Activated naive CD8-positive, alpha-beta T cell treated with anti-CD3 and anti-CD28 coated beads, Interleukin-2, amount 10 ng/mL, durations not matched to agents 7 days and 5 days (primary cell): Measurements from ENCODE around the gene MRM2. TPM values are rescaled to one million over a fixed set of nuclear protein-coding genes. Genes with fewer than 3 reads are reported as not detected.
A peak's percentile ranks its signal among the peaks of the same experiment; 100 is the strongest.
"Not testable (repeated sequence)": the region's sequence is repeated elsewhere in the genome, so short reads cannot be mapped to it uniquely, and the experiment has no call there.

ENCODE experiments used
- ATAC-seq: fragments of 150-1000 bp; cut with Tn5 transposase; one replicate; pipeline ENCODE4 v1.10.0; 2021; ENCODE audit warnings: low read depth, moderate library complexity
- POLR2A ChIA-PET: fragments of 350-600 bp; sonication (Branson Sonifier 250); formaldehyde crosslinking; loops from one replicate; lab custom pipeline; 2021; ENCODE audit warnings: antibody characterized with exemption; lab: Charles Lee
- DNase-seq: peaks from one replicate; pipeline ENCODE4 v3.0.0; 2021
- H3K27ac Mint-ChIP-seq: one replicate; pipeline ENCODE4 v1.8.0; 2022; ENCODE audit warnings: mild to moderate bottlenecking, mixed read lengths
- H3K27me3 Mint-ChIP-seq: one replicate; pipeline ENCODE4 v1.8.0; 2022; ENCODE audit warnings: mild to moderate bottlenecking, moderate library complexity, mixed read lengths
- H3K36me3 Mint-ChIP-seq: one replicate; pipeline ENCODE4 v1.8.0; 2021; ENCODE audit warnings: mild to moderate bottlenecking, mixed read lengths
- H3K4me1 Mint-ChIP-seq: one replicate; pipeline ENCODE4 v1.8.0; 2021; ENCODE audit warnings: mixed read lengths
- H3K4me3 Mint-ChIP-seq: one replicate; pipeline ENCODE4 v1.8.0; 2022; ENCODE audit warnings: mild to moderate bottlenecking, moderate library complexity, mixed read lengths
- H3K9me3 Mint-ChIP-seq: one replicate; pipeline ENCODE4 v1.8.0; 2021; ENCODE audit warnings: mixed read lengths
- total RNA-seq, 2 experiments: library from RNA; stranded (reverse); gene quantifications; one replicate each; pipeline ENCODE4 v1.2.3, GENCODE V29; 2021

MRM2 gene
- total RNA-seq, 2 experiments from 2014 or later = 27.4 to 29.3 TPM

DNA sequence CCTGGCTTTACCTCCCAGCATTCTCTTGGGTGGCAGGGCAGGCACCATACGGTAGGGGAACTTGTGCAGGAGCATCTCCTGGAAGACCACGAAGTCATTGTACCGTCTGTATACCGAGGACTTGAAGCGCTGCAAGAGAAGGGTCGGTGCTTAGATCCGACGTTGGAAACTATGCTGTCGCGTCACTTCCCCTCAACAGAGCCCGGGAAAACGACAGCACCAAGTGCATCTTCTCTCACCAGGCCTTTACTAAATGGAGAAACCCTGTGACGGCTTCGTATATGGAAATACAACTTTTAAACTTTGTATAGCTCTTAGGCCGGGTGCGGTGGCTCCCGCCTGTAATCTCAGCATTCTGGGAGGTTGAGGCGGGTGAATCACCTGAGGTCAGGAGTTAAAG is 33.1 kb upstream of the MRM2 start:
- Mint-ChIP-seq H3K36me3 (peaks cover 3% of the 10 kb centered on the region), H3K4me3 (no peak overlapping the region), H3K27ac (no peak overlapping the region), H3K9me3 (no peaks in the 10 kb centered on the region), H3K27me3 (no peaks in the 10 kb centered on the region), H3K4me1 (peaks cover 5% of the 10 kb centered on the region)
- DNase-seq (no peak), ATAC-seq (no peak)
- POLR2A ChIA-PET = no interaction called here

DNA sequence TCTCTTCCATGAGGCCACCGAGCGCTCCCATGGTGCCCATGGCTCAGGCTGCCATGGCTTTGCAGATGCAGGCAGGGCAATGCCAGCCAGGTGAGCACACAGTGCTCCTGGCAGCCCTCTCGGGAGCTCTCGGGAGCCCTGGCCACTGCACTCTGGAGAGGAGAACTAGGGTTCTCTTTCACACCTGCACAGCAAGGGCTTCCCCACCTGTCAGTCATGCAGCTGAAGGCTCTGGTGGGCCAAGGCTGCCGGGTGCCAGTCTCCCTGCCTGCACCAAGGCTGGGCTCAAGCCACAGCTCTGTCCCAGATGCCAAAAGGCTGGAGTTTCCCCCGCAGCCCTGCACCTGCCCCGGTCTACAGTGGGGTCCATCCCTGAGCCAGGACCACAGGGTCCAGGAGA is 32.7 kb upstream of the MRM2 start:
- POLR2A ChIA-PET = no interaction called here
- Mint-ChIP-seq H3K36me3 (peaks cover 3% of the 10 kb centered on the region), H3K9me3 (no peaks in the 10 kb centered on the region), H3K27ac (no peak overlapping the region), H3K27me3 (no peaks in the 10 kb centered on the region), H3K4me3 (no peak overlapping the region), H3K4me1 (peaks cover under 1% of the 10 kb centered on the region)
- DNase-seq (no peak), ATAC-seq (no peak)

DNA sequence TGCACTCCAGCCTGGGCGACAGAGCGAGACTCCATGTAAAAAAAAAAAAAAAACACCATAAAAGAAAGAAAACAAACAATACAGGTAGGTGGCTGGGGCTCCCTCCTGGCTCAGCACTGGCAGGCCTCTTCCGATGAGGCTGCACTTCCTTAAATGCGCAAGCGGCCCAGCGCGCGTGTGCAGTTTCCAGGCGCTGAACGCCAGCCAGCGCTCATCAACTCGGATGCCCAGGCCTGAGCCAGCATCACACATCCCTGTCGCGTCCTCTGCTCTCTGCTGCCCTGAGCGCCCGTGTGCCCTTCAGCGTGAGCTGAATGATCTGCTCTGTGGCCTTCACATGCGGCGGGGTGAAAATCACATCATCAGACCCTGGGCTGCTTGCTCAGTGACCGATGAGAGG is 31.9 kb upstream of the MRM2 start:
- H3K36me3 Mint-ChIP-seq = peaks cover 6% of the 10 kb centered on the region
- no peak for ATAC-seq
- no peak for DNase-seq
- no peaks in the 10 kb centered on the region for H3K9me3 Mint-ChIP-seq
- H3K27ac Mint-ChIP-seq = no peak overlapping the region
- H3K4me1 Mint-ChIP-seq = no peaks in the 10 kb centered on the region
- no peak overlapping the region for H3K4me3 Mint-ChIP-seq
- POLR2A ChIA-PET = no interaction called here
- no peaks in the 10 kb centered on the region for H3K27me3 Mint-ChIP-seq

DNA sequence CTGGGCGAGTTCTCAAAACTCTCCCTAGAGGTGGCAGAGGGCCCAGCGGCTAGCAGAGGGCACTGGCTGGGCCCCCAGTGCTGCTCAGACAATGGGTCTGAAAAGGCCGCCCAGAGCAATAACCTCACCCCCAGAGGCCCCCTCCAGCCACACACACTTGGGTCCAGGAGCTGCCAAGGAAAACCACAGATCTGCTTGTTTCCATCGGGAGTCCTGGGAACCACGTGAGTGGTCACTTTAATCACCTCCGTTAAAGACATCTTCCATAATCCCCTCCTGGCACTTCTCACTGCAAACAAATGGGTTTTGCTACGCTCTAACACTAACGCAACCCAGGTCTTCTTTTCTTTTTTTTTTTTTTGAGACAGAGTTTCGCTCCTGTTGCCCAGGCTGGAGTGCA is 30.0 kb upstream of the MRM2 start:
- POLR2A ChIA-PET = no interaction called here
- H3K27ac Mint-ChIP-seq = no peak overlapping the region
- ATAC-seq = no peak

DNA sequence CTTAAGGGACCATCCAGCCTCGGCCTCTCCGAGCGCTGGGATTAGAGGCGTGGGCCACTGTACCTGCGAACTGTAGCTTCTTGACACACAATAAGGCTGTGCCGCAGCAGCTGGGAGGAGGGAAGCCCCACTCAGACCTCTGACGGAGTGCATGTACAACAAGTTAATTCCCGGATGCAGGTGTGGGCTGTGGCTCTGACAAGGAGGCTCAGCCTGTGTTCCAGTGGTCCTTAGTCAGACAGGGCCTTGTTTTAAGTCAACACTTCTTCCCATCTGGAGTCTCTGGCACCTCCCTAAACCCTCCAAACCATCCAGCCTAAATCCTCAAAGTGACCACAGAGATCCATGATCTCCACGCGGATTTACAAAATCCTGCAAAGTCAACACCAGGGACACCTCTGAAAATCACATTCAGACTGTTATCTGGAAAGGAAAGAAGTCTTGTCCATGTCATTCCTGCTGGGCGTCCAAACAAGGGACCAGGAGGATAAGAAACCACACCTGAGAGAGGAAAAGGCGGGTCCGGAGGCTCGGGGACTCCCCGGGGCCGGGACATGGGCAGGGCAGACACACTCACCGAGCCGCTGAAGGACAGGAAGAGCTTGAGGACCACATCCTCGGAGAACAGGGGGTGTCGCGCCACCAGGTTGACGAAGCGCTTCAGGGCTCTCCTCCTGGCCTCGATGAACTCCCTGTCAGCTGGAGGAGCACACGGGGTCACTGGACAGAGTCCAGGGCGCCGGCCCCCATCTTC is 29.4 kb upstream of the MRM2 start:
- H3K9me3 Mint-ChIP-seq = no peaks in the 10 kb centered on the region
- no peak overlapping the region for H3K27ac Mint-ChIP-seq
- H3K27me3 Mint-ChIP-seq = no peaks in the 10 kb centered on the region
- POLR2A ChIA-PET = no interaction called here
- no peak for DNase-seq
- no peak for ATAC-seq
- peaks cover 6% of the 10 kb centered on the region for H3K36me3 Mint-ChIP-seq
- H3K4me1 Mint-ChIP-seq = no peaks in the 10 kb centered on the region
- H3K4me3 Mint-ChIP-seq = no peak overlapping the region

More for the DNA sequence above, 30.0 kb upstream of the MRM2 start:
- Mint-ChIP-seq H3K4me1 (no peaks in the 10 kb centered on the region), H3K27me3 (no peaks in the 10 kb centered on the region), H3K36me3 (peaks cover 6% of the 10 kb centered on the region), H3K9me3 (no peaks in the 10 kb centered on the region), H3K4me3 (no peak overlapping the region)
- DNase-seq = no peak

DNA sequence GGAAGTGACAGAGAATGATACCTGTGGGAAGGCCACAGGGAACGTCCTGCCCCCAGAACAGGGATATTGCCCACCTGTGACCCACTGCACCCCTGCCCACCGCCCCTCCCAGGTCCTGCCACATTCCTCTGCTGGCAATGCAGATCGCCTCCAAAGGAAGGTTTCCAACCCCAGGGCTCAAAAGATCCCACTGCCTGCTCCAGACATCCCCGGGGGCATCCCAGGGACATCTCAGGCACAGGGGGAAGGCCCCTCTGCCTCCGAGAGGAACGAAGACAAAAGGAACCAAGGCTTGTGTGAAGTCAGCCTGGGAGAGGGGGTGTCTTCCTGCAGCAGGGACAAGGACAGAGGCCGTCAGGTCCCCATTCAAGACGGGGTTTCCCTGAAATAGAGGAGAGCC is 28.5 kb upstream of the MRM2 start:
- H3K4me1 Mint-ChIP-seq = no peaks in the 10 kb centered on the region
- POLR2A ChIA-PET = no interaction called here
- no peak overlapping the region for H3K4me3 Mint-ChIP-seq
- peaks cover 6% of the 10 kb centered on the region for H3K36me3 Mint-ChIP-seq
- H3K27ac Mint-ChIP-seq = no peak overlapping the region
- no peaks in the 10 kb centered on the region for H3K9me3 Mint-ChIP-seq
- no peak for ATAC-seq
- DNase-seq = no peak
- no peaks in the 10 kb centered on the region for H3K27me3 Mint-ChIP-seq

DNA sequence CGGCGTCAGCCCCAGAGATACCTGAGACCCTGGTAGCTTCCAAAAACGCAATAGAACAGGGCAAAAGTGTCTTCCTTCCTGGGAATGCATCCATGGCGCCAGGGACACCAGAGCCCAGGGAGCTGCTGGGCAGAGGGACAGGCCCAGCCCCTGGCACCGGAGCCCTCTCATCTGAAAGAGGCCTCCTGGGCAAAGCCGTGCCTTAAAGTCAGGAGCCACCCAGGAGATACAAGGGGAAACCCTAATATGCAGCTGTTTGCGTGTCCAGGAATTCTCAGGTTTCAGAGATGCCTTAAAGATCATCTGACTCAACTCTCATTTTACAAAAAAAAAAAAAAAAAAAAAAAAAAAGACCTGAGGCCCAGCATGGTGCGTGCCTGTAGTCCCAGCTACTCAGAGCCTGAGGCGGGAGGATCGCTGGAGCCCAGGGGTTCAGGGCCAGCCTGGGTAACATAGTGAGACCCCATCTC is 28.0 kb upstream of the MRM2 start:
- Mint-ChIP-seq H3K36me3 (peaks cover 6% of the 10 kb centered on the region), H3K9me3 (no peaks in the 10 kb centered on the region), H3K27me3 (no peaks in the 10 kb centered on the region), H3K27ac (no peak overlapping the region), H3K4me1 (no peaks in the 10 kb centered on the region), H3K4me3 (no peak overlapping the region)
- no peak for DNase-seq
- no peak for ATAC-seq
- POLR2A ChIA-PET = no interaction called here

DNA sequence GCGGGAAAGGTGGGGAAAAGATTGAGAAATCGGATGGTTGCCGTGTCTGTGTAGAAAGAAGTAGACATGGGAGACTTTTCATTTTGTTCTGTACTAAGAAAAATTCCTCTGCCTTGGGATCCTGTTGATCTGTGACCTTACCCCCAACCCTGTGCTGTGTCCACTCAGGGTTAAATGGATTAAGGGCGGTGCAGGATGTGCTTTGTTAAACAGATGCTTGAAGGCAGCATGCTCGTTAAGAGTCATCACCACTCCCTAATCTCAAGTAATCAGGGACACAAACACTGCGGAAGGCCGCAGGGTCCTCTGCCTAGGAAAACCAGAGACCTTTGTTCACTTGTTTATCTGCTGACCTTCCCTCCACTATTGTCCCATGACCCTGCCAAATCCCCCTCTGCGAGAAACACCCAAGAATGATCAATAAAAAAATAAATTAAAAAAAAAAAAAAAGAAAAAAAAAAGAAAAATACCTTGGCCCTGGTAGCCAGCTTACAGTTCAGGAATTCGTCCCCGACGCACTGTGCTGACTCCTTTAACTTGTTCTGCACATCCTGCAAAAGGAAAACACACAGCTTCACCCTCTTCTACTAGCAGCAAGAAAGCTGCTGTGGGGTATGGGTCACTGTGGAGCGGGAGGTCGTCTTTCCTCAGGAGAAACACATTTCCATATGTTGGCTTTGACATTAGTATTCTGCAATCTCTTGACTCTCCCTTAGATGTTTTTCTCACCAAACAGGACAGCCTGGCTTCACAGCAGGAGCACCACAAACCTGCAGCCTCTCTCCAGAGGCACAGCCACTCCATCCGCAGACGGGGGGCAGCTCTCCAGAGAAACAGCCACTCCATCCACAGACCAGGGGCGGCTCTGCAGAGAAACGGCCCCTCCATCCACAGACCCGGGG is 27.3 kb upstream of the MRM2 start:
- H3K27ac Mint-ChIP-seq, H3K36me3 Mint-ChIP-seq, H3K9me3 Mint-ChIP-seq, POLR2A ChIA-PET, DNase-seq, H3K4me1 Mint-ChIP-seq, H3K4me3 Mint-ChIP-seq, ATAC-seq, H3K27me3 Mint-ChIP-seq: not testable (repeated sequence)

DNA sequence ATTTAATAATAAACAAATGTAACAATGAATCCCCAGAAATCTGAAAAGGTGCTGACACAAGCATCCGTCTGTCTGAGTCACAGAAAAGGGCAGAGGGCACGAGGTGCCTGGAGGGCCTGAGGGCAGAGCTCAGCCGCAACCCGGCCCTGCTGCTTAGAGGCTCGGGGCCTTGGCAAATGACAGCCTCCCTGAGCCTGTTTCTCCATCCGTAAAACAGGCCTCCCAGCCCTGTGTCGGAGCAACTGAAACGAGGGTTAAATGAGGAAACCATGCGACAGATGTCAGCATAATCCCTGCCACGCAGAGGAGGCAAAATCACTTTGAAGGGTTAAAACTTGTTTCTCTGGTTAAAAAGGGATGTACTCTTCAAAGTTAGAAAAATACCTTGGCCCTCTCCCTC is 24.9 kb upstream of the MRM2 start:
- H3K4me3 Mint-ChIP-seq = no peak overlapping the region
- H3K4me1 Mint-ChIP-seq = peaks cover under 1% of the 10 kb centered on the region
- DNase-seq (no peak), ATAC-seq (no peak)
- no peaks in the 10 kb centered on the region for H3K9me3 Mint-ChIP-seq
- POLR2A ChIA-PET = no interaction called here
- H3K27ac Mint-ChIP-seq = no peak overlapping the region
- H3K36me3 Mint-ChIP-seq = peaks cover 10% of the 10 kb centered on the region
- no peaks in the 10 kb centered on the region for H3K27me3 Mint-ChIP-seq

DNA sequence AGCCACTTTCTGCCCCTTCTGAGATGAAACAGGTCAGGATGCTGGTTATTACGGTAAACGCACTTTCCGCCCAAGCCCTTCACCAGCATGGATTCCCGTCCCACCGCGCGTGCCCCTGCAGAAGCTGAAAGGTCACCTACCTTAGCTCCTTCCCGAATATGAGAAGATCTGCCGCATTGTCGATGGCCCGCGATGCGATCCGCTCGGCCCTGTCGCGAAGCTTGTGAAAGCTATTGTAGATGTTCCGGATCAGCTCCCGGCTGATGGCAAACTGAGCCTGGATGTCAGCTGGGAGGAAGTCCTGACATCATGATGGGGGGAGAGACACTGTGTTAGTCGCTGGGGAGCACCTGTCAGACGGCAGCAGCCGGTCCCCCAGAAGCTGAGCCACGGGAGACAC is 22.2 kb upstream of the MRM2 start:
- Mint-ChIP-seq H3K4me1 (peaks cover 6% of the 10 kb centered on the region), H3K9me3 (no peaks in the 10 kb centered on the region), H3K36me3 (peaks cover 6% of the 10 kb centered on the region), H3K27ac (no peak overlapping the region), H3K27me3 (no peaks in the 10 kb centered on the region), H3K4me3 (no peak overlapping the region)
- ATAC-seq (no peak), DNase-seq (no peak)
- POLR2A ChIA-PET = no interaction called here

DNA sequence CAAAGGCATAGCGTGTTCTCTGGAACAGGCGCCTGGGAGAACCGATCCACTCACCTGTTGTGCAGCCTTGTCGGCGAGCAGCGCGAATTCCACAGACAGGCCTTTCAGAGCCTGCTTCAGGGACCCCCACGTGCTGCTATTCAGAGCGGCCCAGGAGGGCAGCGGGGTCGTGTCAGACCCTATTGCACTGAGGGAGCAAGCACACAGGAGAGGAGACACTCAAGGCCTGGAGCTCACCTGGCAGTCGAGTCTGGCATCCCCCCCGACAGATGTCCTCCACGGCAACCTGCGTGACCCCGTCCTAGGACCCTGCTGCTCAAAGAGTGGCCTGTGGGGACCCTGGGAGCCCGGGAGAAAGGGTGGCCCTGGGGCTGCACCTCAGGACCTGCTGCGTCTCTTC is 21.2 kb upstream of the MRM2 start:
- no peak overlapping the region for H3K4me3 Mint-ChIP-seq
- H3K9me3 Mint-ChIP-seq = no peaks in the 10 kb centered on the region
- H3K27me3 Mint-ChIP-seq = no peaks in the 10 kb centered on the region
- no peak for DNase-seq
- peaks cover 6% of the 10 kb centered on the region for H3K36me3 Mint-ChIP-seq
- POLR2A ChIA-PET = no interaction called here
- no peak for ATAC-seq
- peaks cover 6% of the 10 kb centered on the region for H3K4me1 Mint-ChIP-seq
- peak overlapping the region; percentile 9 for H3K27ac Mint-ChIP-seq

DNA sequence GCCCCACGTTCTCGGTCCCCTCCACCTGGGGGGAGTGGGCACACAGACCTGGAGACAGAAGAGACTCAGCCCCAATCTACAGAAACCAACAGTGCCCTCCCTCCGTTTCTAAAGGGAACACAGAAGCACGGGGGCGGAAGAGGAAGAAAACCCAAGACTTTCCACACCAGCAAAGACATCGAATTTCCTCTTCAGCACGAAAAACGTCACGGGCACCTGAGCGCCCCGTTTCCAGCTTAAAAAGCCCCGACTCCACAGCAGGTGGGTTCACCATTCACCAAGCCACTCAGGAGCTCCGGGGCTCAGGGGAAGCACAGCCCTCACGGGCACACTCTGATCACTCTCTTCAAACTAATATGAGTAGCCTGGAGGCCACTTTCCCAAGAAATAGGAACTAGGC is 19.6 kb upstream of the MRM2 start:
- H3K27ac Mint-ChIP-seq = peak overlapping the region; percentile 89
- ATAC-seq (peak; percentile 59), DNase-seq (no peak)
- H3K9me3 Mint-ChIP-seq = no peaks in the 10 kb centered on the region
- H3K4me1 Mint-ChIP-seq = peaks cover 6% of the 10 kb centered on the region
- H3K36me3 Mint-ChIP-seq = peaks cover 6% of the 10 kb centered on the region
- H3K27me3 Mint-ChIP-seq = no peaks in the 10 kb centered on the region
- peak overlapping the region; percentile 65 for H3K4me3 Mint-ChIP-seq
- POLR2A ChIA-PET = no interaction called here

DNA sequence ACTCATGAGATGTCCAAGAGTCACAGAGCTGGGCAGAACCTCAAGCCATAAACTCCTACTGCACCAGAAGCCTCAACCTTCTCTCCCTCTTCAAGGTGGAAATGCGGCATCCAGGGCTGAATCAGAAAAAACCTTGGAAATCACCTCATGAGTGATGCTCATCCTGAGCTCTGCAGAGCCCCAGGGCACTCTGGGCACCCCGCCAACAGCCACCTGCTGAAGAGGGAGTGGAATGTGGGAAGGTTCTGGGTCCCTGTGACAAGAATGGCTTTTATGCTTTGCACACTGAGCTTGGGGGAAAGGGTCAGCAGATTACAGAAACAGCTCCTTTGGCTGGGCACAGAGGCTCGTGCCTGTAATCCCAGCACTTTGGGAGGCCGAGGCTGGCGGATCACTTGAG is 18.8 kb upstream of the MRM2 start:
- no peaks in the 10 kb centered on the region for H3K9me3 Mint-ChIP-seq
- peaks cover 6% of the 10 kb centered on the region for H3K36me3 Mint-ChIP-seq
- H3K4me3 Mint-ChIP-seq = no peak overlapping the region
- no peak overlapping the region for H3K27ac Mint-ChIP-seq
- H3K27me3 Mint-ChIP-seq = no peaks in the 10 kb centered on the region
- H3K4me1 Mint-ChIP-seq = peaks cover 6% of the 10 kb centered on the region
- ATAC-seq = no peak
- DNase-seq = no peak
- POLR2A ChIA-PET = no interaction called here

DNA sequence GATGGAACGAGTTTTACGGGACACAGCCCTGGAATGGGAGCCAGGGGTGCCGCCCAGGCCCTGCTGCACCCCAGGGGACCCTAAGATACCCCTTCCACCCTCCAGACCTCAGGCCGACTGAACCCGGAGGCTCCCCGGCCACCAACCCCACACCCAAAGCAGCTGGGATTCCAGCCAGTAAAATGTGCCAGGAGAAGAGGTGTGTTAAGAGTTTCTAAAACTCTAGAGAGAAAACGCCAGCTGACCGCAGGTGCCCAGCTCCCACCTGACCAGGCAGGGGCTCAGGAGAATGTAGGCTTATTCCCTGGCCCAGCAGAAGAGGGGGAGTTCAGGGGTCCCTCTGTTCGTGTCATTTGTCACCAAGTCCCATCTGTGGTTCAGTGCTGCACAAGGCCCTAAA is 17.5 kb upstream of the MRM2 start:
- POLR2A ChIA-PET = no interaction called here
- Mint-ChIP-seq H3K27ac (peak overlapping the region; percentile 49), H3K4me1 (peaks cover 11% of the 10 kb centered on the region), H3K9me3 (no peaks in the 10 kb centered on the region), H3K36me3 (peaks cover 9% of the 10 kb centered on the region), H3K27me3 (no peaks in the 10 kb centered on the region), H3K4me3 (no peak overlapping the region)
- DNase-seq (no peak), ATAC-seq (no peak)
